Activated CD4-positive, alpha-beta T cell treated with anti-CD3 and anti-CD28 coated beads, Interleukin-2, amount 10 ng/mL, durations not matched to agents 24 days and 14 days (primary cell): ENCODE measurements around the gene SLU7. TPM values are rescaled to one million over a fixed set of nuclear protein-coding genes. Genes with fewer than 3 reads are reported as not detected.
A peak's percentile ranks its signal among the peaks of the same experiment; 100 is the strongest.
"Not testable (repeated sequence)": the region's sequence is repeated elsewhere in the genome, so short reads cannot be mapped to it uniquely, and the experiment has no call there.

Source experiments
- DNase-seq: peaks from one replicate; pipeline ENCODE4 v3.0.0; 2022
- H3K27ac Mint-ChIP-seq: one replicate; pipeline ENCODE4 v1.8.0; 2022; ENCODE audit warnings: mild to moderate bottlenecking, mixed read lengths
- H3K27me3 Mint-ChIP-seq: one replicate; pipeline ENCODE4 v1.8.0; 2022; ENCODE audit warnings: mixed read lengths
- H3K36me3 Mint-ChIP-seq: one replicate; pipeline ENCODE4 v1.8.0; 2022; ENCODE audit warnings: low read depth, mild to moderate bottlenecking, mixed read lengths
- H3K4me1 Mint-ChIP-seq: one replicate; pipeline ENCODE4 v1.8.0; 2021; ENCODE audit warnings: mixed read lengths
- H3K4me3 Mint-ChIP-seq: one replicate; pipeline ENCODE4 v1.8.0; 2022; ENCODE audit warnings: mild to moderate bottlenecking, moderate library complexity, mixed read lengths
- H3K9me3 Mint-ChIP-seq: one replicate; pipeline ENCODE4 v1.8.0; 2021; ENCODE audit warnings: mixed read lengths
- intact Hi-C: fragments of 100-400 bp; cut with micrococcal nuclease; formaldehyde crosslinking; loops from one replicate; pipeline ENCODE4 v1.15.1; 2023
- total RNA-seq: library from RNA; stranded (reverse); gene quantifications from 2 replicates; pipeline ENCODE4 v1.2.3, GENCODE V29; 2022

Gene SLU7
- total RNA-seq, 1 donor from 2014 or later = 39.8 TPM

DNA sequence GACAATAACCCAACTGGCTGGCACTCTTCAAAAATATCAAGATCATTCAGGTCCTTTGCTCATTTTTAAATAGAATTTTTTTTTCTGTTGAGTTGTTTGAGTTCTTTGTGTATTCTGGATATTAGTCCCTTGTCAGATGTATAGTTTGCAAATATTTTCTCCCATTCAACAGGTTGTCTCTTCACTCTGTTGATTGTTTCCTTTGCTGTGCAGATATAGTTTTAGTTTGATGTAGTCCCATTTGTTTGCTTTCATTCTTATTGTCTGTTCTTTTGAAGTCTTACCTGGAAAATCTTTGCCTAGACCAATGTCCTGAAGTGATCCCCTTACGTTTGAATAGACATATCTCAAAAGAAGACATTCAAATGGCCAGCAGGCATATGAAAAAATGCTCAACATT is 25.5 kb upstream of the SLU7 start:
- DNase-seq = no peak
- H3K36me3 Mint-ChIP-seq = peaks cover 2% of the 10 kb centered on the region
- H3K4me1 Mint-ChIP-seq = peaks cover 56% of the 10 kb centered on the region
- H3K4me3 Mint-ChIP-seq = no peak overlapping the region
- peaks cover 14% of the 10 kb centered on the region for H3K9me3 Mint-ChIP-seq
- H3K27ac Mint-ChIP-seq = no peak overlapping the region
- intact Hi-C loops = no loop called here
- no peaks in the 10 kb centered on the region for H3K27me3 Mint-ChIP-seq

- no peak overlapping the region for H3K4me3 Mint-ChIP-seq
- peaks cover 65% of the 10 kb centered on the region for H3K4me1 Mint-ChIP-seq
- H3K36me3 Mint-ChIP-seq = no peaks in the 10 kb centered on the region
- peak; percentile 55 for DNase-seq
- peak overlapping the region; percentile 45 for H3K27ac Mint-ChIP-seq
- peaks cover 8% of the 10 kb centered on the region for H3K9me3 Mint-ChIP-seq
- H3K27me3 Mint-ChIP-seq = no peaks in the 10 kb centered on the region
- intact Hi-C loops = no loop called here
Observed at GRCh38 chr5:160442824-160443431, 24.0 kb upstream of the SLU7 start.

GRCh38 chr5:160441311-160441781 is 22.5 kb upstream of the SLU7 start:
- DNase-seq = peak; percentile 63
- H3K27ac Mint-ChIP-seq = peak overlapping the region; percentile 38
- H3K27me3 Mint-ChIP-seq = no peaks in the 10 kb centered on the region
- peaks cover 67% of the 10 kb centered on the region for H3K4me1 Mint-ChIP-seq
- H3K36me3 Mint-ChIP-seq = no peaks in the 10 kb centered on the region
- H3K4me3 Mint-ChIP-seq = peak overlapping the region; percentile 0
- H3K9me3 Mint-ChIP-seq = peaks cover 3% of the 10 kb centered on the region
- intact Hi-C loops = no loop called here

GRCh38 chr5:160439205-160439600 is 20.3 kb upstream of the SLU7 start:
- intact Hi-C loops = loop anchor here (1.0 to 10.0 kb wide), 10 partner anchors 11 to 1106 kb away; partner anchors contain the start of genes GABRB2 and SLU7
- Mint-ChIP-seq H3K4me3 (peak overlapping the region; percentile 92), H3K4me1 (peaks cover 61% of the 10 kb centered on the region), H3K36me3 (no peaks in the 10 kb centered on the region), H3K9me3 (peaks cover 3% of the 10 kb centered on the region), H3K27ac (peak overlapping the region; percentile 99), H3K27me3 (no peaks in the 10 kb centered on the region)
- DNase-seq = peak; percentile 97

- H3K36me3 Mint-ChIP-seq = no peaks in the 10 kb centered on the region
- H3K27ac Mint-ChIP-seq = peak overlapping the region; percentile 99
- peak overlapping the region; percentile 92 for H3K4me3 Mint-ChIP-seq
- no peaks in the 10 kb centered on the region for H3K27me3 Mint-ChIP-seq
- peaks cover 56% of the 10 kb centered on the region for H3K4me1 Mint-ChIP-seq
- intact Hi-C loops = loop anchor here (1.0 to 10.0 kb wide), 10 partner anchors 12 to 1106 kb away; partner anchors contain the start of genes GABRB2 and SLU7
- peaks cover 3% of the 10 kb centered on the region for H3K9me3 Mint-ChIP-seq
- DNase-seq = peak; percentile 90
Observed at GRCh38 chr5:160438316-160439204, 19.7 kb upstream of the SLU7 start.

DNA sequence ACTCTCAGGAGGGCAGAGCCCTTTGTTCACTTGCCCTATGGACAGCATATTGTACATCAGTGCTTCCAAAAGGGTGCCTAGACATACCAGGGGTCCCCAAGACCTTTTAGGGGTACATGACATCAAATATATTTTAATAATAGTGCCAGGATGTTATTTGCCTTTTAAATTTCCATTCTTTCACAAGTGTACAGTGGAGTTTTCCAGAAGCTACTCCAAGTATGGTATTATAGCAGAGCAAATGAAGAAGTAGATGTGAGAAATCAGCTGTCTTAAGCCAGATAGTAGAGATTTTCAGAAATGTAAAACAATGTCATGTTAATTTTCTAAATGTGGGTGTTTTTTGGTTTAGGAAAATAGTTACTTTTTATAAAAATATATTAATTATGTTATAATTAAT is 18.4 kb upstream of the SLU7 start:
- Mint-ChIP-seq H3K27ac (no peak overlapping the region), H3K4me3 (no peak overlapping the region), H3K9me3 (peaks cover 3% of the 10 kb centered on the region), H3K36me3 (no peaks in the 10 kb centered on the region), H3K27me3 (no peaks in the 10 kb centered on the region), H3K4me1 (peaks cover 45% of the 10 kb centered on the region)
- DNase-seq = no peak
- intact Hi-C loops = loop anchor here (5.0 to 10.0 kb wide), 3 partner anchors 218 to 1108 kb away; partner anchors contain the start of gene GABRB2

DNA sequence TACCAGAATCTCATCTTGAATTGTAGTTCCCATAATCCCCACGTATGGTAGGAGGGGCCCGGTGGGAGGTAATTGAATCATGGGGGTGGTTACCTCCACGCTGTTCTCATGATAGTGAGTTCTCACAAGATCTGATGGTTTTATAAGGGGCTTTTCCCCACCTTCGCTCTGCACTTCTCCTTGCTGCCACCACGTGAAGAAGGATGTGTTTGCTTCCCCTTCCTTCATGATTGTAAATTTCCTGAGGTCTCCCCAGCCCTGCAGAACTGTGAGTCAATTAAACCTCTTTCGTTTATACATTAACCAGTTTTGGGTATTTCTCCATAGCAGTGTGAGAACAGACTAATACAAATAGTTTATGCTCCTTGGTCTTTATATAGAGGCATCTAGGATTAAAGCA is 17.8 kb upstream of the SLU7 start:
- not testable (repeated sequence) for DNase-seq, H3K36me3 Mint-ChIP-seq, H3K9me3 Mint-ChIP-seq, H3K27me3 Mint-ChIP-seq
- peak overlapping the region; percentile 3 for H3K4me3 Mint-ChIP-seq
- peaks cover 38% of the 10 kb centered on the region for H3K4me1 Mint-ChIP-seq
- intact Hi-C loops = loop anchor here (5.0 to 10.0 kb wide), 3 partner anchors 218 to 1108 kb away; partner anchors contain the start of gene GABRB2
- peak overlapping the region; percentile 43 for H3K27ac Mint-ChIP-seq

DNA sequence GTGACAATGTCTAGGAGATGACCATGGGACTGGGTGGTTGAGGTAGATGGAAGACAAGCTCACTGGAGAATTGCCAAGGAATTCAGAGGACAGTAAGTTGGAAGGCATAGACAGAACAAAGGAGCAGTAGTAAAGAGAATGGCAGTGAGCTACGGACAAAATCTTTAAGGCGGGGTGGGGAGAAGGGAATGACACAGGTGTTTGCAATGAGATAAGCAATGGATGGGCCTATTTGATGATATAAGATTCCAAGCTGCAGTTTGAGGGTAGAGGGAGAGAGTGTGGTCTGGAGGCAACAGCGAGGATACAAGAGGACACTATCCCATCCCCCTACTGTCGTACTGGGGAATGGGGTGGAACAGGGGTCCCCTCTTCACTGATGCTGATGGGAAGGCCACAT is 17.1 kb upstream of the SLU7 start:
- Mint-ChIP-seq H3K4me1 (peaks cover 32% of the 10 kb centered on the region), H3K27me3 (no peaks in the 10 kb centered on the region), H3K27ac (no peak overlapping the region), H3K4me3 (no peak overlapping the region), H3K36me3 (no peaks in the 10 kb centered on the region), H3K9me3 (no peaks in the 10 kb centered on the region)
- no peak for DNase-seq
- intact Hi-C loops = loop anchor here (5.0 to 10.0 kb wide), 3 partner anchors 219 to 1109 kb away; partner anchors contain the start of gene GABRB2

DNA sequence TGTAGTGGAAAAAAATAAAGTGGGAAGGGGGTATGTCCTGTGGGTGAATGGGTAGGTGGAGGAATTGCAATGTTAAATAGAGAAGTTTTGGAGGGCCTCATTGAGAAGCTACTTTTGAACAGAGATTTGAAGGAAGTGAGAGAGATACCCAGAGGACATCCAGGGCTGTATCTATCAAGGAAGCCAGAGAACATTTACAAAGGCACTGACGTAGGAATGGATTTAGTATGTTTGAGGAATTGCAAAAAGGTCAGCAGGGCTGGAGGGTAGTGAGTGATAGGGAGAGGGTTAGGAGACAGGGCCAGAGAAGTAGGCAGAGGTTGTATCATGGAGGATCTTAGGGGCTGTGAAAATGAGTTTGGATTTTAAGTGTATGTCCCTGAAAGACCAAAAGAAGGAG is 16.7 kb upstream of the SLU7 start:
- no peak overlapping the region for H3K27ac Mint-ChIP-seq
- no peak overlapping the region for H3K4me3 Mint-ChIP-seq
- H3K4me1 Mint-ChIP-seq = peaks cover 28% of the 10 kb centered on the region
- H3K36me3 Mint-ChIP-seq = no peaks in the 10 kb centered on the region
- no peaks in the 10 kb centered on the region for H3K27me3 Mint-ChIP-seq
- intact Hi-C loops = loop anchor here (5.0 to 10.0 kb wide), 3 partner anchors 219 to 1109 kb away; partner anchors contain the start of gene GABRB2
- DNase-seq = no peak
- no peaks in the 10 kb centered on the region for H3K9me3 Mint-ChIP-seq

- DNase-seq = no peak
- peaks cover 19% of the 10 kb centered on the region for H3K4me1 Mint-ChIP-seq
- no peaks in the 10 kb centered on the region for H3K9me3 Mint-ChIP-seq
- peaks cover 10% of the 10 kb centered on the region for H3K36me3 Mint-ChIP-seq
- intact Hi-C loops = loop anchor here (10.0 kb wide), 2 partner anchors 221 to 1111 kb away; partner anchors contain the start of gene GABRB2
- H3K27ac Mint-ChIP-seq = no peak overlapping the region
- H3K4me3 Mint-ChIP-seq = no peak overlapping the region
- no peaks in the 10 kb centered on the region for H3K27me3 Mint-ChIP-seq
Observed at GRCh38 chr5:160434022-160434531, 15.2 kb upstream of the SLU7 start.

GRCh38 chr5:160432787-160433186 is 13.9 kb upstream of the SLU7 start:
- Mint-ChIP-seq H3K4me1 (peaks cover 11% of the 10 kb centered on the region), H3K27me3 (no peaks in the 10 kb centered on the region), H3K9me3 (no peaks in the 10 kb centered on the region), H3K36me3 (peaks cover 20% of the 10 kb centered on the region), H3K27ac (no peak overlapping the region), H3K4me3 (no peak overlapping the region)
- no peak for DNase-seq
- intact Hi-C loops = loop anchor here (10.0 kb wide), 2 partner anchors 222 to 1112 kb away; partner anchors contain the start of gene GABRB2

DNA sequence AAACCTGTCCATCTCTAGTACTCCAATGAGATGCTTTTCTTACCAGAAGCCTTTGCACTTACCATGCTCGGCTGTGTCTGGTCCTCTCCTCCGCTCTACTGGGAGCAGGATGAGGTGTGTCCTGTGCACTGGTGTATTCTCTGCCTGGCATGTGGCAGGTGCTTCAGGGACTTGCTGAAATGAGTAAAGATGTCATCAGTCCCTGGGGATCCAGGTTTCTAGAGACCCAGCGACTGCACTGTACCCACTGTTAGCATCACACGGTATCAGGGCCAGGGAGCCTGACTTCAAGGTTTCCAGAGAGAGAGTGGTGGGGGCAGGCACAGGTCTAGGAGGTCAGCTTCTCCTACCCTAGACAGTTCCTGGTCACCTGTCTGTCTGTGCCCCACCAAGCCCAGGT is 13.3 kb upstream of the SLU7 start:
- no peak for DNase-seq
- Mint-ChIP-seq H3K4me3 (no peak overlapping the region), H3K27me3 (no peaks in the 10 kb centered on the region), H3K36me3 (peaks cover 26% of the 10 kb centered on the region), H3K4me1 (peaks cover 11% of the 10 kb centered on the region), H3K27ac (no peak overlapping the region), H3K9me3 (no peaks in the 10 kb centered on the region)
- intact Hi-C loops = loop anchor here (10.0 kb wide), 2 partner anchors 223 to 1113 kb away; partner anchors contain the start of gene GABRB2

DNA sequence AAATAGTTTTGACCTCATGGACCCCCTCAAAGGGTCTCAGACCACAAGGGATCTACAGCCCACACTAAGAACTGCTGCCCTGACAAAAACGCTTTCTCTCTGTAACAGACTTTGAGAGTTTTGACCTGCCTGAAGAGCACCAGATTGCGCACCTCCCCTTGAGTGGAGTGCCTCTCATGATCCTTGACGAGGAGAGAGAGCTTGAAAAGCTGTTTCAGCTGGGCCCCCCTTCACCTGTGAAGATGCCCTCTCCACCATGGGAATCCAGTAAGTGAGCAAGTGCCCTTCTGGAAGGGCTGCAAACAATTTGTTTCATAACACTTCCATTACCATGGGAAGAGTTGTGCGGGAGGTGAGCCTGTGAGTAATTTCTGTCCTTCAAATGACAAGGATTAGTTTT is 8.7 kb upstream of the SLU7 start:
- intact Hi-C loops = no loop called here
- peaks cover 45% of the 10 kb centered on the region for H3K36me3 Mint-ChIP-seq
- no peak for DNase-seq
- H3K4me3 Mint-ChIP-seq = no peak overlapping the region
- no peaks in the 10 kb centered on the region for H3K27me3 Mint-ChIP-seq
- no peaks in the 10 kb centered on the region for H3K9me3 Mint-ChIP-seq
- H3K27ac Mint-ChIP-seq = no peak overlapping the region
- H3K4me1 Mint-ChIP-seq = peaks cover 29% of the 10 kb centered on the region
